ENCODE measurements around the gene DDX42.
"Not testable (repeated sequence)": the region's sequence is repeated elsewhere in the genome, so short reads cannot be mapped to it uniquely, and the experiment has no call there.

Gene DDX42

GRCh38 chr17:63780507-63780906 is 6.5 kb downstream of the DDX42 start:
- DNase-seq = no peak

DNA sequence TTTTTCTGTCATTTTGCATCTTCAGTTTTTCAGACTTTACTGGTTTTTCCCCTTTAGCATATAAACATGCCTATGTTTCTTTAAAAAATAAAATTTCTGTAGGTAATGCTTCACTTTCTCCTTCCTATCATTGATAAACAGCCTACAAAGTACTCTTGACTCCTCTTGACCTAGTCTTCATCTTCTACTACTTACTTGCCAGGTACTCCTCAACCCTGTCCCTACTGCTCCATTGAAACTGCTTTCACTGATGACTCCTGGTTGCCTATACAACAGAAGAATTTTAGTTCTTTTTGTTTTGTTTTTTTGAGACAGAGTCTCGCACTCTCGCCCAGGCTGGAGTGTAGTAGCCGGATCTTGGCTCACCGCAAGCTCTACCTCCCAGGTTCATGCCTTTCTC is 7.0 kb downstream of the DDX42 start:
- no peak for DNase-seq

- no peak for DNase-seq
Measured at GRCh38 chr17:63783522-63783921, 9.6 kb downstream of the DDX42 start.

GRCh38 chr17:63785556-63785955 is 11.6 kb downstream of the DDX42 start:
- DNase-seq = no peak

GRCh38 chr17:63786117-63786516 is 12.1 kb downstream of the DDX42 start:
- no peak for DNase-seq

GRCh38 chr17:63786971-63787711 is 13.2 kb downstream of the DDX42 start:
- DNase-seq = no peak

DNA sequence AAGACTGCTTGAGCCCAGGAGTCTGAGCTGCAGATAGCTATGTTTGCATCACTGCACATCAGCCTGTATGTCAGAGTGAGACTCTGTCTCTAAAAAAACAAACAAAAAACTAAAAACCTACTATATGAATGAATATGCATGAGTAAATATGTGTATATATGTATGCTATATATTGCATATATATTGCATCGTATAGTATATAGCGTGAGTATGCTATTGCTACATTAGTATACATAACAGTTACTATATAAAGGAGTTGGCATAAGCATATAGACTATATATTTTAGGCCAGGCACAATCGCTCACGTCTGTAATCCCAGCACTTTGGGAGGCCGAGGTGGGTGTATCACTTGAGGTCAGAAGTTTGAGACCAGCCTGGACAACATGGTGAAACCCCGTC is 16.1 kb downstream of the DDX42 start:
- no peak for DNase-seq

DNA sequence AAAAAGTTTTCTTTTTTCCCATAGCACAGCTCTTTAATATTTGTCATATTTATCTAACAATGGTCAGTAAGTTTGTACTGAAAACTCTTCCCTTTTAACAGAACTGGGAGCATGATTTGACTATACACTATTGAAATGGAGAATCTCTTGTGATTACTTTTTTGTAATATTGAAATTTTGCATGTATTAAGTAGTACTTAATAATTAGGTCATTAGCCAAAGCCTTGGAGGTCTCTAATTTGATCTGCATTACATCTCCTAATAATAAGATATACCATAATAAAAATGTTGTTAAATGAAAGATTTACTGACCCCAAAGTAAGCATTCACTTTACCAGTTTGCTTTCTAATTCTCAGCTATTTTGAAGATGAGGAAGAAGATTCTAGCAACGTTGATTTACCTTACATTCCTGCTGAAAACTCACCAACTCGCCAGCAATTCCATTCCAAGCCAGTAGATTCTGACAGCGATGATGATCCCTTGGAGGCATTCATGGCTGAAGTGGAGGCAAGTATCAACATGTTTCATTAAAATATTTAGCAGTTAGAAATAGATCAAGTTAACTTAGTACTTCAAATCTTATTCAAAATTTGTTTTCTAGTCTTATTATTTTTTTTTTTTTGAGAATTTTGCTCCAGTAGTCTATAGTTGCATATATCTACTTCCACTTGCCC is 18.2 kb downstream of the DDX42 start:
- no peak for DNase-seq

DNA sequence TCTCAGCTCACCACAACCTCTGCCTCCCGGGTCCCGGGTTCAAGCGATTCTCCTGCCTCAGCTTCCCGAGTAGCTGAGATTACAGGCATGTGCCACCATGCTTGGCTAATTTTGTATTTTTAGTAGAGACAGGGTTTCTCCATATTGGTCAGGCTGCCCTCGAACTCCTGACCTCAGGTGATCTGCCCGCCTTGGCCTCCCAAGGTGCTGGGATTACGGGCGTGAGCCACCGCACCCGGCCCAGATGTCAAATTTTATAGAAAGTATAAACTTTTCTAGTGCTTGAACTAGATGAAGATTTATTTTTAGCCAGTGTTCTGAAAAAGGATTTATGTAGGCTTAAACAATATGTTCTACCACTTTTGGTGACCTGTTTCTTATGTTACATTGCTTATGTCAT is 22.4 kb downstream of the DDX42 start:
- not testable (repeated sequence) for DNase-seq

- DNase-seq = no peak
Measured at GRCh38 chr17:63798572-63799106, 24.7 kb downstream of the DDX42 start.

DNA sequence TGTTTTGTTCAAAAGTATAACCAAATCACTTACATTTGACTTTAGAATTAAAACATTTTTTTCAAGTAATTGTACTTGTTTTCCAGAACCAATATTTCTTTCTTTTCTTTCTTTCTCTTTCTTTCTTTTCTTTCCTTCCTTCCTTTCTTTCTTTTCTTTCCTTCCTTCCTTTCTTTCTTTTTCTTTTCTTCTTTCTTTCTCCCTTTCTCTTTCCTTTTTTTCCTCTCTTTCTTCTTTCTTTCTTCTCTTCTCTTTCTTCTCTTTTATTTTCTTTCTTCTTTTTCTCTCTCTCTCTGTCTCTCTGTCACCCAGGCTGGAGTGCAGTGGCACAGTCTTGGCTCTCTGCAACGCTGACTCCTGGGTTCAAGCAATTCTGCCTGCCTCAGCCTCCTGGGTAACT is 26.8 kb downstream of the DDX42 start:
- no peak for DNase-seq

- DNase-seq = no peak
Measured at GRCh38 chr17:63804328-63804727, 30.4 kb downstream of the DDX42 start.

DNA sequence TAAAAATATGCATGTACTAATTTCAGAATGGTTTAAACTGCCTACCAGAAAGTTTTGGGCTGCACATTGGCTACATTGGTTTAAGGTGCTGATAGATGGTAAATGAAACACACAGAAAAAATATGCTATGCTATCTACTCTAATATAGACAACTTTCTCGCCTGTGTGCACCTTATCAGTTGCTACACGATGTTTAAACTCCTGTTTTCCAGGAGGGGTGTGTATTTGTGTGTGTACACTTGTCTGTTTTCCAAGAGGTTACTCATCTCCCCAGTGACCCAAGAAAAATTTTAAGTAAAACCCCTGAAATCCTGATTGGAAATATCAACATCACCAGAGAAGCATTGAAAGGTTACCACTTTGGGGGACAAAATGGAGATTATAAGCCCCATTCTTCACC is 31.6 kb downstream of the DDX42 start:
- DNase-seq = no peak

DNA sequence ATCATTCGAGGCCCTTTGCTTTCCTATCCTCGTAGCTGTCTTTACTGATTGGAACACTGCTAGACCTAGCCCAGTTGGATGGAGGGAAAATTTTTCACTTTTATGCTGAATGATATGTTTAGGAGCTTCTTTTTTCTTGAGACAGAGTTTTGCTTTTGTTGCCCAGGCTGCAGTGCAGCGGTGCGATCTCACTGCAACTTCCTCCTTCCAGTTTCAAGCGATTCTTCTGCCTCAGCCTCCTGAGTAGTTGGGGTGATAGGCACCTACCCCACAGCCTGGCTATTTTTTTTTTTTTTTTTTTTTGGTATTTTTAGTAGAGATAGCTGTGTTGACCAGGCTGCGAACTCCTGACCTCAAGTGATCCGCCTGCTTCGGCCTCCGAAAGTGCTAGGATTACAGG is 36.0 kb downstream of the DDX42 start:
- DNase-seq = no peak

DNA sequence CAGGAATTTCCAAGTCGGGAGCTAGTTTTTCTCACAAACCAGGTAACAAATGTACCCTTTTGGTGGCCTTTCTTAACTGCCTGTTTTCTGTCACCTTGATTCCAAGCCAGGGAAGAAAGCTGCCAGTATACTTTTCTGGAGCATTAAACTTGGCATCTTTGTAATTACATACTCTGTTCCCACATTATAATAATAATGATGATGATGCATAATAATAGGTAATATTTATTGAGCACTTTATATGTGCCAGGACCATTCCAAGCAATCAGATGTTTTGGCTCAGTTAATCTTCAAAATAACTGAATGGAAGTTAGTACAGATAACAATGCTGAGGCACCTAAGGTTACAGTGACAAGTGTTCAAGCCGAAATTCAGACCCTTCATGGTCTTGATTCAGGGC is 42.2 kb downstream of the DDX42 start:
- DNase-seq = no peak

DNA sequence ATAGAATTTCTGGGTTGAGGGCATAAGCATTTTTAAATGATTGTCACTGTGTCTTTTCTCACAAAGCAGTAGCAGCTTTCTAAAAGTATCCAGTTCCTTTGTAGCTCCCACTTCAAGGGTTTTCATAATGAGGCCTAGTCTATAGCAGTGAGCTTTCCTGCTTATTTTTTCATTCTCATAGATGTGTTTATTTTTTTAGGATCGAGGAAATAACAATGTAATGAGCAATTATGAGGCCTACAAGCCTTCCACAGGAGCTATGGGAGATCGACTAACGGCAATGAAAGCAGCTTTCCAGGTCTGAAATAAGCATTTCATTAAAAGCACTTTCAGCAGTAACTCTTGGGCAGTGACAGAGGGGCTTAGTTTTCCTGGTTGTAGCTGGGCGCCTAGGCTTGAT is 42.7 kb downstream of the DDX42 start:
- no peak for DNase-seq

DNA sequence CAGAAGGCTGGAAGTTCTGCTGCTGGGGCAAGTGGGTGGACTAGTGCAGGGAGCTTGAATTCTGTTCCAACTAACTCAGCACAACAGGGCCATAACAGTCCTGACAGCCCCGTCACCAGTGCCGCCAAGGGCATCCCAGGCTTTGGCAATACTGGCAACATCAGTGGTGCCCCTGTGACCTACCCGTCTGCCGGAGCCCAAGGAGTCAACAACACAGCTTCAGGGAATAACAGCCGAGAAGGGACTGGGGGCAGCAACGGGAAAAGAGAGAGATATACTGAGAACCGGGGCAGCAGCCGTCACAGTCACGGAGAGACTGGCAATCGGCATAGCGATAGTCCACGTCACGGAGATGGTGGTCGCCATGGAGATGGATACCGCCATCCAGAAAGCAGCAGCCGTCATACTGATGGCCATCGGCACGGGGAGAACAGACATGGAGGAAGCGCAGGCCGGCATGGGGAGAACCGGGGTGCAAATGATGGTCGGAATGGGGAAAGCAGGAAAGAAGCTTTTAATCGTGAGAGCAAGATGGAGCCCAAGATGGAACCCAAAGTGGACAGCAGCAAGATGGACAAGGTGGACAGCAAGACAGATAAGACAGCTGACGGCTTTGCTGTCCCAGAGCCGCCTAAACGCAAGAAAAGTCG is 43.9 kb downstream of the DDX42 start:
- DNase-seq = no peak

DNA sequence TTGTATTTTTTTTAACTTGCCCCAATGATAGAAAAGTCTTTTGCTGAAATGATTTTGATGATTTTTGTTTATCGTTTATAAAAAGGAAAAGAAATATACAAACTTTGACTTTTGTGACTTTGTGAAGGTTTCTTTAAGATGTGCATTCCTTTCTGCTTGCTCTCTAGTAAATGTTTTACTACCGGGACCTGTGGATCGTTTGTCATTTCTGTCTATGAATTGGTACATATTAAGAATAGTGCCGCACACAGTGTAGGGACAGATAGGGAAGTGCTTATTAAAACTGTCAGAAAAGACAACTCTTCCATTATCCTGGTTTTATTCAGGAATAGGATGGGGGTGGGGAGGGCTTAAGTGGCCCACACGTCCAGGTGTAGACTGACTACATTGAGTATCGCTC is 45.2 kb downstream of the DDX42 start:
- no peak for DNase-seq

- no peak for DNase-seq
Measured at GRCh38 chr17:63819585-63820537, 45.9 kb downstream of the DDX42 start.

- no peak for DNase-seq
Measured at GRCh38 chr17:63820963-63821561, 47.1 kb downstream of the DDX42 start.

- no peak for DNase-seq
Measured at GRCh38 chr17:63821804-63822203, 47.8 kb downstream of the DDX42 start.

DNA sequence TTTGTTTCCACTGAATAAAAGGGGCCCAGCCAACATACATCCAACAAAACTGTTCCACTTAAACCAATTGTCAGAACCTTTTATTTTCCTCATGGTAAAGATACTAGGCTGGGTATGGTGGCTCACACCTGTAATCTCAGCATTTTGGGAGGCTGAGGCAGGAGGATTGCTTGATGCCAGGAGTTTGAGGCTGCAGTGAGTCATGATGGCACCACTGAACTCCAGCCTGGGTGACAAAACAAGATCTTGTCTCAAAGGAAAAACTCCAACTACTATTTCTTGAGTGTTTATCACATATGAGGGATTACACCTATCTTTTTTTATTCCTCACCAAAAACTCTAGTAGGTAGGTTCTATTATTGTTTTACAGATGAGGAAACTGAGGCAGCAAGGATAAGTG is 48.6 kb downstream of the DDX42 start:
- DNase-seq = no peak

All from NCI-H1048 (cell line).